RPMI7951 (cell line): ENCODE data around the gene CACNA1C. TPM values are rescaled to one million over a fixed set of nuclear protein-coding genes. Genes with fewer than 3 reads are reported as not detected.

Experiments used
- DNase-seq: peaks from one replicate; pipeline ENCODE4 v3.0.0-alpha.2; 2012; ENCODE audit warnings: low read depth
- total RNA-seq: library from RNA; depleted of rRNA; stranded (reverse); fragments of >200 nt; shearing (Covaris generic); gene quantifications from 2 replicates; pipeline ENCODE4 v1.2.3, GENCODE V29; 2014

The CACNA1C gene
- total RNA-seq, 1 experiment from 2014 or later, result 1.6 TPM

GRCh38 chr12:2292560-2292959 is 239.8 kb downstream of the CACNA1C start:
- peak; percentile 95 for DNase-seq

DNA sequence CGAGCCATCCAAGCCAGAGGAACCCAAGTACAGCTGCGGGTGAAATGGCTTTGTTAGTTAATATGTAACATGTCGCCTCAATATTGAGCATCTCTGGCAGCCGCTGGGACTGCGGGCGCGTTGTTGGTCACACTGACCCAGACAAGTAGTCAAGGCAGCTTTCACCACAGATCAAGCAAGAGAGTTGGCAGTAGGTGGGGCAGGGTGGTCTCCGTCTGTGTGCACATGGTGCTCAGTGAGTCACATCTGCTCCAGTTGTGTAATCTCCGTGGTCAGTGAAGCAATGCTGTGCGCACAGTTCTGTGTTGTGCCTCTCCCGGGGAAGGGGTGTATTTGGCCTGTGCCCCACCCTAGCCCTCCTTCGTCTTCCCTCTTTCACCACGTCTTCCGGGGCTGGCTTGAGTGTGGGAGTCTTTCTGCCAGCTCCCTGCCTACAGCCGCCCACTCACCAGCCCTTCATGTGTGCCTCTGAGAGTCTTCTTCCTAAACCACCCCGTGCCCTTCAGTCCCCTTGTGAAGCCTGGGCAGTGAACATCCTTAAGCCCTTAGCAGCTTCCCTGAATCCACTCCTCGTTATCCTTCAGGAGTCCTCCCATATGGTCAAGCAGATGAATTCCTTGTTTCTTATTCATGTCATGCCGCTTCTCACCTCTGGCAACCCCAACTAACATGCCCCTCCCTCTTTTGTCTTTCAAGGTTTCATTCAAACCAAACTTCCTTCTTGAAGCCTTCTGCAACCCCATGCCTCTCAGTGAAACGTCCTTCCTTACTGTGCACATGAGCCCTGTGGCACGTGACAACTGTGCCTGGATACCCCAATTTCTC is 242.1 kb downstream of the CACNA1C start:
- DNase-seq, result peak; percentile 93

- peak; percentile 79 for DNase-seq
Measured at GRCh38 chr12:2295941-2296461, 243.2 kb downstream of the CACNA1C start.

DNA sequence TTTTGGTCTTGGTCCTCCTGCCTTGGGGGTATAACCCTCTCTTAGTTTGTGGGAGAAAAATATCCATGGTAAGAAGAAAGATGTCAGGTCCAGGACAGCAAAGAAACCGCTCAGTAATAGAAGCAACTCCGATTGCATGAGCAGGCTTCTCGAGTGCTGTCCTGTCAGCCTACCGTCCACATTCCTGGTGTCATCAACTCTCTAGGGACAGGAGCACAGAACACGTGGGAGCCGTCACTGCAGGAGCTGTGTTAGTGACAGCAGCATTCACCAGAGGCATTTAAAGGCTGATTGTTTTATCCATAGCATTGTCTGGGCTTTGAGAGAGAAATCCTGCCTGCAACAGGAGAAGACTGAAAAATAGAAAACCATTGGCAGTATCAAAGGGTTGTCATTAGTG is 244.2 kb downstream of the CACNA1C start:
- DNase-seq, result no peak

- DNase-seq, result no peak
Measured at GRCh38 chr12:2297658-2298057, 244.9 kb downstream of the CACNA1C start.

GRCh38 chr12:2298556-2299200 is 245.9 kb downstream of the CACNA1C start:
- DNase-seq, result no peak

DNA sequence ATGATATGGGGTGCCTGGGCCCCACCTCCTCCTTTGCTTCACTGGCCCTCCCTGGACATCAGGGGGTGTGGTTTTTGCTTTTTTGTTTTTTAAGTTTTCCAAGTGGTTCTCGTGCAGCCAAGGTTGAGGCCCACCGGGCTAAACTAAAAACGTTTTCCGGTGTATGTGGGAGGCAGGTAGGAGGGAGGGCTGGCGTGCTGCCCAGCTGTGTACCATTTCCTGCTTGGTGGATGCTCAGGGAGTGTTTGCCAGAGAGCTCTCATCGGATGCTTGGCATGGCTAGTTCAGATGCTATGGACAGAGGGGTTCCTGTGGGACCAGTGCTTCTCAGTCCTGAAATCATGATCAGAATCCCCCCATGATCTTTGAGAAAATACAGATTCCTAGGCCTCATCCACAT is 246.4 kb downstream of the CACNA1C start:
- no peak for DNase-seq

- DNase-seq, result no peak
Measured at GRCh38 chr12:2300168-2300567, 247.4 kb downstream of the CACNA1C start.

DNA sequence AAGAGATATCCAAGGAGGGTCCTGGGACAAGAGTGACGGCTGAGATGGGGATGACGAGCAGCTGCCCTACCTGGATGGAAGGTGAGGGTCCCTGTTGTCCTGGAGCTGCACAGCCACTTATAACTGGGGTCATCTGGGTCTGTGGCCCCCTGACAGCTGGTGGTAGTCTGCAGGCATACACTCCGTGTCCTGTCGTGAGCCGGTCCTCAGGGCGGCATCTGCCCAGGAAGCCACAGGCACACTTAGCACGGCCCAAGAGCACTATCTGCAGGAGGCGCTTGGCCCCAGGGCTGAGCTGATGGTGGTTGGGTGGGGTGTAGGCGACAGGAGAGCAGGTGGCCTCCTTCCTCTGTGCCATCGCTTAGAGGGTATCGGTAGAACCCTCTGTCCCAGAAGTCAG is 248.1 kb downstream of the CACNA1C start:
- DNase-seq, result no peak

DNA sequence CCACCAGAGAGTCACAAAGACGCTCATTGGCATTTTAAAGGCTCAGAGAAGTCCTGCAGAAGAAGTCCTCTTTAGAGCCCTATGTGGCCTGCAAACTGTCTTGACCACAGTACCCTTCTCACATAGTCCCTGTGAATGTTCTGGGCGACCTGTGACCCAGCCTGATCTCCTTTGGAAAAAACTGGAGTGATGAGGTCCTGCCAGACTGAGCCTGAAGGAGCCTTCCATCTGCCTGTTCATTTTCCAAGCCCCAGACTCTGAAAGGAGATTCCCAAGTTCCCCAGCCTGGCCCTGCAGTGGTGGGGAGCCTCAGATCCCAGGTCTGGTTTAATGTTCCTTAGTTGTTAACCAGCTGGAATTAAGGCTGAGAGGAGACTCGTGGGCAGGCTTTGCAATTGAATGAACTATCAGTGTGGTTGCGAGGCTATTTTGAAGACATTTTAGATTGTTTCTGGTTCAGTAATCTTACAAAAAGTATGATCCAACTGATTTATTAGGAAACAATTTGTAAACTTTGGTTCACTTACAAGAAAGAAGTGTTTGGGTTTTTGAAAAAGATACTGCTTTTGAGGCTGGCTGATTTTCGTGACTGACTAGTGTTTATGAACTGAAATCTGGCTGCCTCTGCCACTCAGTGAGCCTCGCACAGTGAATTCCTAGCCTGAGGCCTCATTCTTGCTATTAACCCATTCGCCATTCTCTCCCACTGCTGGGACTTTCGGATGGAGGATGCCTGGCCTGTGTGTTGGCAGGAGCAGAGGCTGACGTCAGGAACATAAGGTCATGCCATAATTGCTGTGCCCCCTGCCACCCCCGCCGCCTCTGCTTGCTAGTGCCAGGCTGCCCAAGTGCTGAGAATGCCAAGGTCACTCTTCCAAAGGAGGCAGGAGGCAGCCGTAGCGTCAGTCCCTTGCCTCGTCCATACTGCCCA is 249.0 kb downstream of the CACNA1C start:
- peak; percentile 89 for DNase-seq

GRCh38 chr12:2302711-2303580 is 250.2 kb downstream of the CACNA1C start:
- no peak for DNase-seq

DNA sequence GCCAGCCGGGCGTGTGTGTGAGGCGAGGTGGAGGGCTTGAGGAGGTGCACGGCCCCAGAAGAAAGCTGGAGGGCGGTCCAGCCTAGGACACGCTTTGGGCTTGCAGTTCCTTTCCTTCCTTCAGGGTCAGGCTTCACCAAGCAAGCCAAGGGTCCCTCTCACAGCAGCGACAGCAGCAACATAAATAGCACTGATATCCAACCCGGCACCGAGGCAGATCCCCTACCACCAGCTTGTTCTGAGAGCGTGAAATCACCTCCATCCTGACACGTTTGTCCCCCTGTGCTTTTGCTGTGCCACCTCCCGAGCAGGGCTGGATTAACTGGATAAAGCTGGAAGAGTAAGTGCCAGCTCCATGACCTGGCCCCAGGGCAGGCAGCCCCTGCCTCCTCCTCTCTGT is 251.4 kb downstream of the CACNA1C start:
- DNase-seq, result no peak

DNA sequence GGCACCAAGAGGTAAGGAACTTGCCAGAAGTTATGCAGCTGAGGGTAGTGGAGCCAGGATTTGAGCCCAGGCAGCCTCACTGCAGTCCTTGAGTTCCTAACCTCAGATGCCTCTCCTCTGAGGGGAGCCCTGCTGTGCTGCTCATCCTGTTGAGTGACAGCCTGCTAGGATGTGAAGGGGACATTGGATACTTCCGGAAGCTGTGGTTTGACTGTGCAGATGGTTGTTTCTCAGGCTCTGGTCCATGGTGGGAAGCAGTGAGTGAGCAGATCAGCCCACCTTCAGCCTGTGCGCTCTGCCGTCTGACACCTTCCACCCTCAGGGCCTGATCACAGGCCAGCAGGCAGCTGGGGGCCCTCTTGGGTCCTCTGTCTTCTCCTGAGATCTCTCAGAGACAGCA is 253.2 kb downstream of the CACNA1C start:
- peak; percentile 64 for DNase-seq

DNA sequence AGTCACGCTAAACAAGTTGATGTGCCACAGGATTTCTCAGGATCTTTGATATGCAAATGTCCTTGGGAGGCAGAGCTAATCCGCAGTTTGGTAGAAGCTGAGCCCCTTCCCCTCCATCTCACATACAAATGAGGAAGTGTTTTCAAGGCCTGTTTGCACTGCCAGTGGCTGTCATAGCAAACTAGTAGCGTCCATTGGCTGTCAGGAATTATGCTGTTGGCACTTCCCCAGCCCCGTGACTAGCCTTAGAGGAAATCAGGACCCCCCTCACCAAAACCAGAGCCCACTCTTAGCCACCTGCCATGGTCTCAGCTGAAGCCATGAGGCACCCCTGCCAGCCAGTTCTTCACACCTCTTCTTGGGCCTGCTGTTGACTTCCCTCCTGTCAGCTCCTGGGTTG is 253.9 kb downstream of the CACNA1C start:
- DNase-seq, result no peak

GRCh38 chr12:2307550-2307949 is 254.8 kb downstream of the CACNA1C start:
- no peak for DNase-seq

- DNase-seq, result no peak
Measured at GRCh38 chr12:2309647-2310046, 256.9 kb downstream of the CACNA1C start.

- peak; percentile 95 for DNase-seq
Measured at GRCh38 chr12:2311020-2311778, 258.4 kb downstream of the CACNA1C start.

- DNase-seq, result no peak
Measured at GRCh38 chr12:2312175-2312574, 259.4 kb downstream of the CACNA1C start.

- no peak for DNase-seq
Measured at GRCh38 chr12:2312770-2313169, 260.0 kb downstream of the CACNA1C start.

DNA sequence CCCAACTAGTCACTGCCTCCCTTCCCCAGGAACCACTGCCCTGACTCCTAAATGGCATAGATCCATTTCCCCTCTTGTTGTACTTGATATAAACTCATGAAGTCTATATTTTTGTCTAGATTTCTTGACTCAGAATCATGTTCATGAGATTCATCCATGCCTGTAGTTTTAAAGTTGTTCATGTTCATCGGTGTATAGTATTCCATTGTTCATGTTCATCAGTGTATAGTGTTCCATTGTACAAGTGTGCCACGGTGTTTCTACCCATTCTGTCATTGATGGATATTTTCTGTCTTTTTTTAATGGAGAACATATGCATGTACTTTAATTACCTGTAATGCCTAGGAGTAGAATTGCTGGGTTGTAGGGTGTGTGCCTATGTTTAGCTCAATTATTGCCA is 261.7 kb downstream of the CACNA1C start:
- DNase-seq, result no peak
